HepG2 (cell line): ENCODE measurements around the gene SLC35B4.

Source experiments
- CTCF ChIP-seq: sonication (generic); formaldehyde crosslinking; IDR thresholded peaks from 2 replicates; pipeline ENCODE4 v1.5.0; 2020; ENCODE audit warnings: mild to moderate bottlenecking, missing genetic modification reagents, moderate library complexity
- EHMT2 ChIP-seq: fragments of 200-600 bp; sonication (generic); IDR thresholded peaks from 2 replicates; pipeline ENCODE4 v1.7.0; 2017; ENCODE audit warnings: antibody characterized with exemption, low read depth, low read length, borderline replicate concordance
- EP300 ChIP-seq, 3 experiments: sonication (generic) in 1 of 3; formaldehyde crosslinking in 1 of 3; IDR thresholded peaks; 2 replicates each; pipeline versions ENCODE4 v1.5.1 to v1.6.1; 2011 to 2020; ENCODE audit warnings: low read depth in 2 of 3, low read length in 2 of 3, borderline replicate concordance in 1 of 3, improper control_type of control experiment in 1 of 3, mild to moderate bottlenecking in 1 of 3, missing genetic modification reagents in 1 of 3, moderate library complexity in 1 of 3
- KLF15 ChIP-seq: sonication (generic); formaldehyde crosslinking; IDR thresholded peaks from 2 replicates; pipeline ENCODE4 v1.8.1; 2023; ENCODE audit warnings: borderline replicate concordance, mild to moderate bottlenecking, inconsistent platforms, missing genetic modification reagents, mixed read lengths
- KMT2A ChIP-seq: sonication (generic); formaldehyde crosslinking; IDR thresholded peaks from 2 replicates; pipeline ENCODE4 v1.4.0; 2020; ENCODE audit warnings: missing genetic modification reagents
- NFRKB ChIP-seq: fragments of 450-650 bp; IDR thresholded peaks from 2 replicates; pipeline ENCODE4 v1.6.1; 2017
- PATZ1 ChIP-seq: sonication (generic); formaldehyde crosslinking; IDR thresholded peaks from 2 replicates; pipeline ENCODE4 v1.4.0; 2020; ENCODE audit warnings: missing genetic modification reagents
- PITX1 ChIP-seq: sonication (generic); formaldehyde crosslinking; IDR thresholded peaks from 2 replicates; pipeline ENCODE4 v1.5.1; 2020; ENCODE audit warnings: mild to moderate bottlenecking, missing genetic modification reagents
- STAG1 ChIP-seq: sonication (generic); formaldehyde crosslinking; IDR thresholded peaks from 2 replicates; pipeline ENCODE4 v1.4.0; 2020; ENCODE audit warnings: missing genetic modification reagents
- ZIK1 ChIP-seq: sonication (generic); formaldehyde crosslinking; IDR thresholded peaks from 2 replicates; pipeline ENCODE4 v1.5.0; 2020; ENCODE audit warnings: mild to moderate bottlenecking, low read depth, missing genetic modification reagents, borderline replicate concordance
- ZNF782 ChIP-seq: sonication (generic); formaldehyde crosslinking; IDR thresholded peaks from 2 replicates; pipeline ENCODE4 v1.4.0; 2020; ENCODE audit warnings: missing genetic modification reagents, mild to moderate bottlenecking, borderline replicate concordance

DNA sequence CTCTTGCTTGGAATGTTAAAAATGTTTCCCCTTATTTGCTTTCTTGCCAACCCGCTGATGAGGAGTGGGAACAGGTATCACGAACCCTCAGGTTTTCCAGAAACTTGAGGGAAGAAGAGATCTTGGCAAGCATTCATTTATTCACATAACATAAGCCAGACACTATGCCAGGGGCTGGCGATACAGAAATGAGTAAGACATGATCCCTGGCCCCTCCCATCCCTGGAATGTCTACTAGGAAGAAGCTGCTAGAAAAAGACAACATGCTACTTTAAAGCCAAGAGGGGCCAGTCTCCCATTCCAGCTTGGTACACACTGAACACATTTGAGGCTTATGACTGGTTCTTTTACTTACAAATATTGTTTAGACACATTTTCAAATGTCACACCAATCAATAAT, 26.4 kb downstream of the SLC35B4 start:
- no peak for TF ChIP-seq NFRKB
- no peak for TF ChIP-seq PITX1 (CRISPR knock-in tag)
- TF ChIP-seq EP300 (IDR thresholded peaks at IDR 0.05; ENCODE audit: low read depth in 2 of 2, low read length in 2 of 2): no peak
- TF ChIP-seq EP300 (CRISPR knock-in tag; IDR thresholded peaks at IDR 0.05; ENCODE audit: borderline replicate concordance): no peak
- TF ChIP-seq CTCF (CRISPR knock-in tag): no peak
- TF ChIP-seq STAG1: no peak
- no peak for TF ChIP-seq ZNF782 (CRISPR knock-in tag)
- no peak for TF ChIP-seq KMT2A (CRISPR knock-in tag)
- no peak for TF ChIP-seq PATZ1
- no peak for TF ChIP-seq EHMT2
- no peak for TF ChIP-seq KLF15 (CRISPR knock-in tag)
- TF ChIP-seq ZIK1: no peak
